Esophagus muscularis mucosa (tissue), 4 donors: ENCODE data around the gene GNG7. TPM values are rescaled to one million over a fixed set of nuclear protein-coding genes. Genes with fewer than 3 reads are reported as not detected.
"Not testable (repeated sequence)": the region's sequence is repeated elsewhere in the genome, so short reads cannot be mapped to it uniquely, and the experiment has no call there.

ENCODE experiments used
- DNase-seq: peaks from one replicate; pipeline ENCODE4 v3.0.0-alpha.2; 2017; ENCODE audit errors: extremely low spot score
- H3K27ac ChIP-seq, 4 donors: fragments of 200-600 bp; sonication (generic); replicated peaks in 1 of 4; 1 replicate in 3 of 4; 2 replicates in 1 of 4; pipeline ENCODE4 v1.5.1; 2016 to 2019; ENCODE audit warnings: mild to moderate bottlenecking in 1 of 4
- H3K27me3 ChIP-seq, 4 donors: fragments of 200-600 bp; sonication (generic); one replicate each; pipeline versions ENCODE4 v1.5.1 to v1.6.0; 2016 to 2019
- H3K36me3 ChIP-seq, 4 donors: fragments of 200-600 bp; sonication (generic); one replicate each; pipeline ENCODE4 v1.5.1; 2016 to 2019
- H3K4me1 ChIP-seq, 4 donors: fragments of 200-600 bp; sonication (generic); one replicate each; pipeline ENCODE4 v1.5.1; 2016 to 2019
- H3K4me3 ChIP-seq, 4 donors: fragments of 200-600 bp; sonication (generic); 1 replicate in 2 of 4; 2 replicates in 2 of 4; pipeline ENCODE4 v1.5.1; 2016 to 2019; ENCODE audit warnings: mild to moderate bottlenecking in 4 of 4, moderate library complexity in 1 of 4
- H3K9me3 ChIP-seq, 4 donors: fragments of 200-600 bp; sonication (generic); 1 replicate in 3 of 4; 2 replicates in 1 of 4; pipeline ENCODE4 v1.5.1; 2016 to 2019
- CTCF ChIP-seq, 3 experiments: fragments of 200-600 bp in 2 of 3; fragments of 450-650 bp in 1 of 3; sonication (generic) in 2 of 3; IDR thresholded peaks; one replicate each; pipeline ENCODE4 v1.5.1; 2017 to 2019; ENCODE audit warnings: antibody characterized with exemption in 3 of 3, mild to moderate bottlenecking in 2 of 3, moderate library complexity in 1 of 3
- EP300 ChIP-seq: sonication (generic); formaldehyde crosslinking; IDR thresholded peaks from one replicate; pipeline ENCODE4 v1.6.1; 2017; ENCODE audit warnings: antibody characterized with exemption
- POLR2A ChIP-seq: fragments of 450-650 bp; IDR thresholded peaks from one replicate; pipeline ENCODE4 v1.6.1; 2017; ENCODE audit warnings: antibody characterized with exemption, moderate library complexity, mild to moderate bottlenecking, low read depth
- POLR2AphosphoS5 ChIP-seq, 2 donors: sonication (generic); formaldehyde crosslinking; IDR thresholded peaks; one replicate each; pipeline ENCODE4 v1.6.1; 2017; ENCODE audit warnings: antibody characterized with exemption in 2 of 2
- WGBS: methylation state at CpG from one replicate; pipeline ENCODE4 v1.1.5; 2018; 5-methylcytosine and 5-hydroxymethylcytosine counted together
- intact Hi-C: fragments of 100-400 bp; cut with DNase I; formaldehyde crosslinking; loops from one replicate; pipeline ENCODE4 v1.15.1; 2023
- total RNA-seq, 4 donors: library from RNA; depleted of rRNA; stranded (reverse); fragments of >200 nt; gene quantifications; one replicate each; pipeline versions ENCODE4 v1.1.0 to v1.2.1, GENCODE V29; 2016

The GNG7 gene
- total RNA-seq, 4 donors from 2014 or later: 6.3 to 18.8 (median 13.0) TPM

GRCh38 chr19:2511570-2511969 is 190.9 kb downstream of the GNG7 start:
- H3K27me3 ChIP-seq: no peaks in the 10 kb centered on the region
- no peak for DNase-seq
- H3K4me1 ChIP-seq: peaks cover 0 to 8% (median 4%) of the 10 kb centered on the region in 4 donors
- TF ChIP-seq POLR2A: no peak
- no peak for TF ChIP-seq EP300
- TF ChIP-seq CTCF (IDR thresholded peaks at IDR 0.05): no peak
- no peak for TF ChIP-seq POLR2AphosphoS5 (IDR thresholded peaks at IDR 0.05)
- intact Hi-C loops: no loop called here
- no peak overlapping the region for H3K4me3 ChIP-seq
- WGBS: 87% methylated on average over 18 of the region's 22 CpGs
- H3K36me3 ChIP-seq: peaks cover 0 to 7% (median 2%) of the 10 kb centered on the region in 4 donors
- H3K27ac ChIP-seq: no peak overlapping the region
- H3K9me3 ChIP-seq: no peaks in the 10 kb centered on the region

- peaks cover 0 to 9% (median 4%) of the 10 kb centered on the region in 4 donors for H3K4me1 ChIP-seq
- H3K36me3 ChIP-seq: peaks cover 0 to 7% (median 2%) of the 10 kb centered on the region in 4 donors
- H3K9me3 ChIP-seq: no peaks in the 10 kb centered on the region
- intact Hi-C loops: no loop called here
- H3K27me3 ChIP-seq: no peaks in the 10 kb centered on the region
- WGBS: 82% methylated on average over 8 of the region's 8 CpGs
- H3K4me3 ChIP-seq: no peak overlapping the region
- no peak for DNase-seq
- no peak overlapping the region for H3K27ac ChIP-seq
- TF ChIP-seq CTCF (IDR thresholded peaks at IDR 0.05) (no peak), POLR2A (no peak), EP300 (no peak), POLR2AphosphoS5 (IDR thresholded peaks at IDR 0.05) (no peak)
Observed at GRCh38 chr19:2509096-2509495, 193.4 kb downstream of the GNG7 start.

- no peak for DNase-seq
- no peaks in the 10 kb centered on the region for H3K36me3 ChIP-seq
- no peak overlapping the region for H3K27ac ChIP-seq
- H3K9me3 ChIP-seq: no peaks in the 10 kb centered on the region
- TF ChIP-seq POLR2A (no peak), EP300 (no peak), POLR2AphosphoS5 (IDR thresholded peaks at IDR 0.05) (peak in 1 of 2 donors; percentile 38), CTCF (IDR thresholded peaks at IDR 0.05) (no peak)
- H3K4me3 ChIP-seq: no peak overlapping the region
- no peaks in the 10 kb centered on the region for H3K27me3 ChIP-seq
- intact Hi-C loops: no loop called here
- H3K4me1 ChIP-seq: peaks cover 0 to 9% (median 4%) of the 10 kb centered on the region in 4 donors
- WGBS: 25% methylated on average over 12 of the region's 12 CpGs
Observed at GRCh38 chr19:2507109-2507508, 195.4 kb downstream of the GNG7 start.

GRCh38 chr19:2506656-2507055 is 195.8 kb downstream of the GNG7 start:
- intact Hi-C loops, H3K9me3 ChIP-seq, H3K4me3 ChIP-seq, H3K27me3 ChIP-seq, H3K27ac ChIP-seq, H3K4me1 ChIP-seq, DNase-seq, H3K36me3 ChIP-seq: not testable (repeated sequence)
- 79% methylated on average over 8 of the region's 8 CpGs for WGBS

GRCh38 chr19:2503521-2504109 is 198.9 kb downstream of the GNG7 start:
- Histone ChIP-seq H3K36me3 (no peaks in the 10 kb centered on the region), H3K27ac (no peak overlapping the region), H3K27me3 (no peaks in the 10 kb centered on the region), H3K9me3 (no peaks in the 10 kb centered on the region), H3K4me3 (no peak overlapping the region), H3K4me1 (peaks cover 0 to 14% (median 4%) of the 10 kb centered on the region in 4 donors)
- no peak for DNase-seq
- no peak for TF ChIP-seq CTCF (IDR thresholded peaks at IDR 0.05)
- TF ChIP-seq POLR2A: no peak
- TF ChIP-seq EP300: no peak
- TF ChIP-seq POLR2AphosphoS5 (IDR thresholded peaks at IDR 0.05): no peak
- intact Hi-C loops: no loop called here
- 57% methylated on average over 19 of the region's 21 CpGs for WGBS
